Embryonic facial prominence (tissue), 1 donor: Measurements from ENCODE around the gene RASAL2.
"Not testable (repeated sequence)": the region's sequence is repeated elsewhere in the genome, so short reads cannot be mapped to it uniquely, and the experiment has no call there.

Source experiments
- DNase-seq: peaks from one replicate; pipeline ENCODE4 v3.0.0-alpha.2; 2016; ENCODE audit errors: extremely low spot score

Gene RASAL2

DNA sequence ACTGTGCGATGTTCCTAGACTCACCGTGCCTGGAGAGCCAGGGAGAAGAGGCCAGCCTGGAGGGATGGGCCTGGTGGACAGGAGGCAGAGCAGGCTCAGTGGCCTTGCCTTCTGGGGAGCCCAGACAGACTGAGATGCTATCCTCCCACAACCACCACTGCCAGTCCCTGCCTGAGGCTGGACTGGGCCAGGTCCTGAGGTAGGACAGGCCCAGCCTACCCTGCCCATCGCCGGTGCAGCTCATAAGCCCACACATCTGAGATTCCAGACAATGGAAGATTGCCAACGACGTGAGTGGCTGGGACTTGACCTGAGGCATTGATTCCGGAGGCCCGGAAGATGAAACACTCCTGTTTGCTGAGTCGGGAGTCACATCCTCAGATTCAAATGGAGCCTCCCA lies 397.1 kb downstream of the RASAL2 start:
- DNase-seq: no peak

DNA sequence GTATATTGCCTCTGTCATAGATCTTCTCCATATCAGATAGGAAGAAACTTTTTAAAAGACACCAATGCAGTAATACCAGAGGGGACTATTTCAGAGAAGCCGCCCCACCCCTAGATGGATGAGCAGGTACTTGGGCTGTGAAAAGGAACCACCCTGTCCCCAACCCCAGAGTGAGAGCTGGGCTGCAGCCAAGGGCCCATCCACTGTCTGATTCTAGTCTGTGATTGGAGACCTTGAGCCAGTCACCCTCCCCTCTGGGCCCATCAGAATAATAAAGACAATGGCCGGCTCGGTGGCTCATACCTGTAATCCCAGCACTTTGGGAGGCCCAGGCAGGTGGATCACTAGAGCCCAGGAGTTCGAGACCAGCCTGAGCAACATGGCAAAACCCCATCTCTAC lies 397.8 kb downstream of the RASAL2 start:
- no peak for DNase-seq

DNA sequence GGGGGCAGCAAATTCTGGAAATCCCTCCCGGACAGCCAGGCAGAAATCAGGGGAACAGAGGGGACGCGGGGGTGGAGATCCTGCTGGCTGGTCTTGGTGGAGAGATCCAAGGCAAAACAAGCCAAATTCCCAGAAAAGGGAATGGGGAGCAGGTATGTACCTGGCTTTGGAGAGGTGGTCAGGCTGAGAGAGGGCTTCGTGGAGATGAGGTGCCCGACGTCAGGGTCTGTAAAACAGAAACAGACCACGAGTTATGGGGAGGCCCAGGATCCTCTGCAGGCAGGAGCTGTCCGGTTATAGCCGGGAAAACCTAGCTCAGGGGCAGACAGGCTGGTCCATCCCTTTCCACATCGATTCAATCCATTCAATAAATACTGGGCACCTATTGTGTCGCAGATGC lies 398.4 kb downstream of the RASAL2 start:
- no peak for DNase-seq

DNA sequence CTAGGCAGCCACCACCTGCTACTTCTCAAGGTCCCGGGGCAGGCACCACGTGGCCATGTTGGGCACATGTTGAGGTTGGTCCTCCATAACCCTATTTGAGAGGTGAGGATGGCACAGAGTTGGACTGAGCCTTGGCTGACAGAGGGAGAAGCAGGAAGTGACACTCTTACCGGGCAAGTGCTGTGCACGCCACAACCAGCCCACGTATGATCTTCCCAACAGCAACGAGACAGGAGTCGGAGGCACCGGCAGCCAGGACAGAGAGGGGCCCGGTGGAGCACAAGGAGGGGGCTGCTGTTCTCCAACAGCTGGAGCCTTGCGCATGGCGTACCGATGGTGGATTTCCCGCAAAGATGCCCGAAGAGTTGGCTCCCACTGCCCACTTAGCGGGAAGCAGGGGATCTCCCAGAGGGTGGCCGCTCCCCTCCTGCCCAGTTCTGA lies 399.4 kb downstream of the RASAL2 start:
- no peak for DNase-seq

DNA sequence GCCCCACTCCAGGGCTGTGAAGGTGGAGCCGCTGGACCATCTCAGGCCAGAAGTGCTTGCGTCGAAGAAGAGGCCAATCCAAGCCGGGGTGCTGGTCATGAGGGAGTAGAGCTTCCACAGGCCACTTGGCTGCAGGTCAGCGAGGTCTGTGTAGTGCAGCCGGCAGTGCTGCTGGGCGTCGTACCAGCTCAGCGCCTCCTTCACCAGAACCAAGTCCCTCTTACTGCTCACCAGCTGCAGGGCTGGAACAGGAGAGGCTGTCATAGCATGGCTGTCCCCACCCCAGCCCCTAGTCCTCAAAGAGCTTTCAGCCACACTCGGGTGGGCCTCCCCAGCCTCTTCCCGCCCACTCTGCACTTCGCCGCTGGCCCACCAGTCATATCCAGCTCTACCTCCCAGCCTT lies 400.7 kb downstream of the RASAL2 start:
- DNase-seq: no peak

DNA sequence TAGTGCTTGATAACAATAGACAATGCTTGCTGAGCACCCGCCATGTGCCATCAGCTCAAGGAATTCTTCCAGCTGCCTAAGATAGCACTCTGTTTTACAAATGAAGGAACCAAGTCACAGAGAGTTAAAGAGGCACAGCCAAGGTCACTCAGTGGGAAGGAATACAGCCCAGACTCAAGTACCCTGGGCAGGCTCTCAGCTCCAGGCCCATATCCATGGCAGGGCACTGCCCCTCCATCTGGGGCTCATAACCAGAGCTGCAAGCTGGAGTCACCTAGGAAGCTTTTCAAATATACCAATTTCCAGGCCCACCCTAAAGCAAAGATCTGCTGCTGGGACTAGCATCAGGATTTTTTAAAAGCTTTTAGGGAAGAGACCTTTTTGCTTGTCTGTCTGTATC lies 401.3 kb downstream of the RASAL2 start:
- DNase-seq: no peak

DNA sequence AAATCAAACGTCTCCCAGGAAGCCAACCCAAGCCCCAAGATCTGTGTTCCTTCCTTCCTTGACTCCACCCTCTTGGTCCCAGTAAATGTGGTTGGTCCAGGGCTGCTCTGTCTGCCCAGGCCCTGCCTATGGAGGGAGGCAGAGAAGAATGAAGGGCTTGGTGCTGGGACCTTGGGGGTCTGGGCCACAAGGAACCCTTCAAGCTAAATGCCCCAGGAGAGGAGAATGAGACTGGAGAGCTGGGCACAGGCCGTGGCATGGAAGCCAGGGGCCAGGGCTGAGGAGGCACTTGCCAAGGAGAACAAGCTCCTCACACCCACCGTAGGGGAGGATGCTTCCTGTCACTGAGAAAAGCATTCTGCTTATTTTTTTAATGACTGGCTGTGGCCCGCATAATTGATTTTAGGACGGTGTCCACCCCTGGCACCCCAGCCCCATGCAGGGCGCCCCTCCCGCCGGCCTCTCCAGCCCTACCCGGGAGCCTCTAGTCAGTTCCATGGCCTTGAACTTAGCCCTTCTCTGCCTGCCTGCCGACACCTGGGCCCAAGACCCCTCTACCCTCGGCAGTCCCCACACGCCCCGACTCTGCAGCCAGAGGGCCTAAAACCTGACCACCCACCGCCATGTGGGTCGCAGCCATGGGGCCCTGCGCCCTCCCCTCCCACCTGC lies 402.0 kb downstream of the RASAL2 start:
- DNase-seq: no peak

DNA sequence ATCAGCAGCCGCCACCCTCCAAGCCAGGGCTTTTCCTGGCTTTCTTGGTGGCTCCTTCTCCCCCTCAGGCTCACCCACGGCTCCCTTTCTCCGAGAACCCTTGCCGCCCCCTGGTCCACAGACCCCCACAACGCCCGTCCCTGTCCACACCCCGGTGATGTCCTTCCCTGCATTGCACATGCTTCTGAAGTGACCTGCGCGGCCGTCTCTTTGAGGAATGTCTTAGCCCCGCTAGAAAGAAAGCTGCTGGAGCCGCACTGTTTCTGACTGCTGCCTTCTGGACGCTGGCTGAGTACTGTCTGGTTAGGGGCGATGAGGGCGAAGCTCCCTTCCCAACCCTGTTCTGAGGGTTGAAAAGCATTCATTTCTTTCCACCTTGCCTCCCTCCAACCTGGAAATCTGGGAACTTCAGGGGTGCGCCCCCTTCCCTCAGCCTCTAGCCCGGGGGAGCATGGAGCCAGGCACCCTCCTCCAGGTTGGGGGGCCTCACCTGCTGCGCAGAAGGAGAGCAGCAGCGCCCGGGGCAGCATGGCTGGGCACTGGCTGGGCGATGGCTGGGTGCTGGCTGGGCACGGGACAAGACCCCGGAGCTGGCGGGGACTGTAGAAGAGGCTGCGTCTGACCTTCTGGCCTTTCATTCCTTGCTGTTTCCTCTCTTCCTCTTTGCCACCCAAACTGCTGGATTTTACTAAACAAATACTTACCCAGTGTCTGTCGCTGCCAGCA lies 402.7 kb downstream of the RASAL2 start, which contains the start of gene CLEC20A:
Gene CLEC20A, minus strand, starts transcription at position 555 of the 726 bp plus-strand sequence. Its CDS starts 25 bp downstream, at position 530.
- no peak for DNase-seq

DNA sequence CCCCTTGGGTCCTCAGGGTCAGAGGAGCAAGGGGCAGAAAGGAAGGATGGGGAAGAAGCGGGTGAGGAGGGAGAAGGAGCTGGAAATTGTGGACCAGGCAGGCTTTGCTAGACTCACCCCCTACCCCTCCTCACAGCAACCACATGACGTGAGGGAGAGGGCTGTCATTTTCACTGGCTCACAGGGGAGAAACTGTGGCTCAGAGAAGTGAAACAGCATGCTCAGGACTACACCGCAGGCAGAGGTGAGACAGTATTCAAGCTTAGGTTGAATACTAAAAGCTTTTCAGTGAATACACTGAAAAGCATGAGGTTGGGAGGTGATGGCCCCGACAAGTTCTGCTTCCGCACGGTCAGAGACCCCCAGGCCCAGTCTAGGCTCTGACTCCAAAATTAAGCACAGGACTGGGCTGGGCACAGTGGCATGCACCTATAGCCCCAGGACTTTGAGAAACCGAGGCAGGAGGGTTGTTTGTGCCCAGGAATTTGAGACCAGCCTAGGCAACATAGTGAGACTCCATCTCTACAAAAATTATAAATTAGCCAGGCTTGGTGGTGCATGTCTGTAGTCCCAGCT lies 404.1 kb downstream of the RASAL2 start:
- no peak for DNase-seq

DNA sequence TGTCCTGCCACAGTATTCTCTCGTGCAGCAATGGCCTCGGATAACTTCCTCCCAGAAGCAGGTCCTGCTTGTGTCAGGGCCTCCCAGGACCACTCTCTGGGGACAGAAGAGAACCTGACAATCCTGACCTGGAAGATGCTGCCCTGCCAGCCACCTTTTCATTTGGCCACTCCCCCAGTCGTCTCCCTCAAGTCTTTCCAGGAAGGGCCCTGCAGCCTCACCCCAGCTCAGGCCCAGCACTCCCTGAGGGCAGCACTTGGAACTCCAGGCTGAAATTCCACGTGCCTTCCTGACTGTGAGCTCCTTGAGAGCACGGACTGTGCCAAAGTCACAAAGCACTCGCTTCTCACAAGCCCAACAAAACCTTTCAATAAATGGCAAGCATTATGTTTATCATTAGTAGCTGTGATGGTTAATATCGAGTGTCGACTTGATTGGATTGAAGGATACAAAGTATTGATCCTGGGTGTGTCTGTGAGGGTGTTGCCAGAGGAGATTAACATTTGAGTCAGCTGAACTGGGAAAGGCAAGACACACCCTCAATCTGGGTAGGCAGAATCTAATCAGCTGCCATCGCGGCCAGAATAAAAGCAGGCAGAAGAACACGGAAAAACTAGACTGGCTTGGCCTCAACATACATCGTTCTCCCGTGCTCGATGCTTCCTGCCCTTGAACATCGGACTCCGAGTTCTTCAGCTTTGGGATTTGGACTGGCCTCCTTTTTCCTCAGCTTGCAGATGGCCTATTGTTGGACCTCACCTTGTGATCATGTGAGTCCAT lies 405.2 kb downstream of the RASAL2 start:
- no peak for DNase-seq

DNA sequence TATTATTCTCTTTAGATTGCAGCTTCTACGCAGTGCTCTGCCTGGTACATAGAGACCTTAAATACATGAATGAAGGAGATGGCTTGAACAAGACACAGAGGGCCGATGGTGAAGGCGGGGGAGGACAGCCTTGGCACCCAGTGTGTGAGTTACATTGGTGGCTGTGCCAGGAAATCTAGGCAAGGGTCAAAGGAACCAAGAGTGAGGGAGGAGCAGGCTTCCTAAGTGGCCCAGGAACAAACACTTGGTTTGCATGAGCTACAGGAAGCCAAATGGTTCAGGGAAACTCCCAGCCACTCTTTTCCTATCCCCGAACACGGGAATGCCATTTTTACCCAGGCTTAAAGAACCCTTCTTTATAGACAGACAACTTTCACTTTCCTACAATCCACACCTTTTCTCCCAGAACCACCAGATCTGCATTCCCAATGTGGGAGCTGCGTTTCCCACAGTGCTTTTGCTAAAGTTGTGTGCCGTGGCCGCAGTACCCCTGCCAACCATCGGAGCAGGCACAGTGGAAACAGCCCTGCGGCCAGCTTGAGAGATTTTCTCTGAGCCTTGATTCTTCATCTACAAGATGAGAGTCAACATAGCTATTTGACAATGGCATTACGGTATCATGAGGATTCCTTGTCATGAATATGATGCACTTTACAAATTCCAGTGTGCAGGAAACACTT lies 406.3 kb downstream of the RASAL2 start:
- DNase-seq: no peak

DNA sequence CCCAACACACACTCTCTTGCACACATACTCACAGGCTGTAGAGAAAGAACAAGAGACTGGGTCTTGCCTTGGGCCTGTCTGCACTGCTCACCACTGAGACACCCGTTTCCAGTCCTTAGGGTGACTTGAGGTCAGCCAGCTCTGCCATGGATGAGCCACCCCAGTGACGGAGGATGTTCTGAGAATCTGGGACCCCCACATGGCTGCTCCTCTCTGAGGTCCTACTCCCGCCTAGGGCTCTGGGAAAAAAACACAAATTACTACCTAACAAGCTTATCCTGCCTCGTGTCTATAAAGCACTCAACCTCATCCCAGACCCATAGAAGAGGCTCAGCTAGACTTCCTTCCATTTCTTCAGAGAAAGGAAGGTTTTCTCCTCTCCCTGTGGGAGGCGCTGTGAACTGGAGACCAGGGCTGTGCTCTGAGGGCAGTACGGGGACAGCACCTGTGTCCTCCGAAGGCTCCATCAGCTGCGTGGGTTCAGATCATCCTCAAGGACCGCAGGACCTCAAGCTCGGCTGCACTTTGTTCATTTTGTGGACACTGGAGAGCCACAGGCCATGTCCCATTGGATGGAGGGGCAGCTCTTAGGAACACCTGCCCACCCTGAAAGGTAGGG lies 407.1 kb downstream of the RASAL2 start:
- no peak for DNase-seq

DNA sequence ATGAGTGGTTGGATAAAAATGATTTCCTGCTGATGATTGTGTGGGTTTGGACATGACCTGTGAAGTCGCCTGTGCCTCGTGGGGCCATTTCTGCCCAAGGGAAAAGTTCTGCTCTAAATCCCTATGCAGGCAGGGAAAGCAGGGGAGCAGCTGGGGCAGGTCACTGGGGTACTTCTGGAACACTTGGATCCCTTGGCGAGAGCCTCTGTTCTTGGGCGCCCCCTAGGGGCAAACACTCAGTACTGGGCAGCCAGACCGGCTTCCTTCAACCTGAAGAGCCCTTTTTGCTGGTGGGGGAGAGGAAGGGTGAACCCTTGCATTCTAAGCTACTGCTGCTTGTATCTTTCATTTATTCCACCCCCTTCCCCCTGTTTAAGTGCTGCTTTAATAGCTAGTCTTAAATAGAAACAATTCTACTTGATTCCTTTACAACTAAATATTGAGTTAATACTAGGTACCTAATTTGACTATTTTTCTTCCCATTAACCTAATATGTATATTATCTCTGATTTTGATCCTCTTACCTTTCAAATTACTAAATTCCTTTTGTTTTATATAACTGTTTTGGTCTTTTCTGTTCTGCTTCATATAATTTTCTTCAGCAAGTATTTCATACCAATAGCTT lies 407.9 kb downstream of the RASAL2 start:
- no peak for DNase-seq

DNA sequence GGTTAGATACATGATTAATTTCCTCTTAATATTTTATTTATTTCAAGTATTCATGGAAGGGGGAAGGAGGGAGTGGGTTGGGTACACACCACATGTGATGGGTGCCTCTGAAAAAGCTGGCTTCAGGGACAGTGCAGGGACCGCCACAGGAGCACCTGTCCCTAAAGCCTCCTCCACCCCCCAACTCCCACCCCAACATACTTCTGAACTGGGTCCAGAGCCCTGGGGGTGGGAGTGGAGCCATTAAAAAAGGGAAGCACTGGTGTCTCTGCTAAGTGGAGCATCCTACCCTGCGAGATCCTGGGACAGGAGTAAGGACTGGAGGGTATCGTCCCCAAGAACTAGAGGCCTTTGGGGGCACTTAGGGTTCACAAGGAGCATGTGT lies 408.4 kb downstream of the RASAL2 start:
- DNase-seq: no peak

DNA sequence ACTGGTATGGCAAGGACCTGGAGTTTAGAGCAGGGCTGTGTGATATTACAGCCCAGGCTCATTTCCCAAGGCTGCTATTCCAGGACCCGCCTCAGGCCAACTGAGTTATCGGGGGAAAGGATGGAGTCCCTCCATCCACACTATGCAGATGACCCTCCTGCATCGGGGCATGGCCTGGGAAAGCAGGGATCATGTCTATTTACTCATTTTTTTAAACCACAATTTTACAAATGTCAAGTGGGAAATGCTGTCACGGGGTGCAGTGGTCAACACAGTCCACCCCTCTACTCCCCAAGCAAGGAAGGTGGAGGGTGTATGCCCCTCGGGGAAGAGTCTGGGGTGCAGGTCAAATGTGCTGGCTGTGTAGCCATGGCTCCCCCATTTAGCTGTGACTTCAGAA lies 409.0 kb downstream of the RASAL2 start:
- no peak for DNase-seq

DNA sequence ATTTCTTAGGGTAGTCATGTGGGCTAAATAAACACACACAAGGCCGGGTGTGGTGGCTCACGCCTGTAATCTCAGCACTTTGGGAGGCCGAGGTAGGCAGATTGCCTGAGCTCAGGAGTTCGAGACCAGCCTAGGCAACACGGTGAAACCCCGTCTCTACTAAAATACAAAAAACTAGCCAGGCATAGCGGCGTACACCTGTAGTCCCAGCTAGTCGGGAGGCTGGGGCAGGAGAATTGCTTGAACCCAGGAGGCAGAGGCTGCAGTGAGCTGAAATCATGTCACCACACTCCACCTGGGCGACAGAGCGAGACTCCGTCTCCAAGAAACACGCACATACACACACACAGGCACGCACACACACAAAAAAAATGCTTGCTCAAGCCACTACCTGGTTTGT lies 409.4 kb downstream of the RASAL2 start:
- not testable (repeated sequence) for DNase-seq

DNA sequence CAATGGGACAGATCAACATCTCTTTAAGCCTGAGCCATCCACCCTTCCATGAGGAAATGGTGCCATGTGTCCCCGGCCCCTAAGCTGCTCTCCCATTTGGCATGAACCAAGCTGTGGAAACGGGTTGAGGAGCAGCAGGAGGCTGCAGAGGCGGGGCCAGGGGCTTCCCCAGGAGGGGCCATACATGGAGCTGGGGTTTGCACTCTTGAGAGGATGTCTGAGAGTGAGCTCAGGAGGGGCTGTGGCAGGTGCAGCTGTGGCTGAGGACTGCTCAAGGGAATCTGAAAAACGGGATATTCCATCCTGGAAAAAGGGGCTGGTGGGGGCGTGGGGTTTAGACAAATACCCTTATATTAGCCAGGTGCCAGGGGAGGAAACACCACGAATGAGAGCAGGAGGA lies 409.9 kb downstream of the RASAL2 start:
- no peak for DNase-seq

DNA sequence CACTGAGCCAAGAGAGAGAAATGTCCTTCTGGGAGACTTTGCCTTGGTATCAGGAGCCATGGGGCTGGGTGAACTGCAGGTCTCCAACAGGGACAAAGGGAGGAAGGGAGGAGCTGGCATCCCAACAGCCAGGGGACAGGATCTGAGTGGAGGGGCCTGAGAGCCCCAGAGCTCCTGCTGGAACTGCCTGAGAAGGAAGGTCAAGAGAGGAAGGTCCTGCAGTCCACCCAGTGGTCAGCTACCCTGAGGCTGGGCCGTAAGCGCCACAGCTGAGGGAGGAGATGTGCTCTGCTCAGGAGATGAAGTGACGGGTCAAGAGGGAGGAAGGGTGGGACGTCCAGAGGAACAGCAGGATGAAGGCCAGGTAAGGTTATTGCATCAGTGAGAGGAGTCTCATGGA lies 410.4 kb downstream of the RASAL2 start:
- DNase-seq: no peak

DNA sequence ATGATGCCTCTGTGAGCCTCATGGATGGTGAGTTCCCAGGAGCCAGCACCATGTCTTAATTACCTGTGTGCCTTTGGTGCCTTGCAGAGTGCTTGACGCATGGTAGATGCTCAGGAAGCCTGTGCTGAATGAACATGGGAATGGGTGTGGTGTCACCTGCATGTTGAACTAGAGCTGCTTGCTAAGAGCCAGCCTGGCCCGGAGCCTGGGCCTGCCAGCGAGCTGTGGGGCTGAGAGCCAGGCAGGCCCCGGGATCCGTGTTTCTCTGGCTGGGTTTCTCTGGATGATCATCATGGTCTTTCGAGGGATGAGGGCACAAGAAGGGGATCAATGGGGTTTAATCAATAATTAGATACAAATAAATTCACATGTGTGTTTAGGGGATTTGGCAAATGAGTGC lies 412.3 kb downstream of the RASAL2 start:
- no peak for DNase-seq

DNA sequence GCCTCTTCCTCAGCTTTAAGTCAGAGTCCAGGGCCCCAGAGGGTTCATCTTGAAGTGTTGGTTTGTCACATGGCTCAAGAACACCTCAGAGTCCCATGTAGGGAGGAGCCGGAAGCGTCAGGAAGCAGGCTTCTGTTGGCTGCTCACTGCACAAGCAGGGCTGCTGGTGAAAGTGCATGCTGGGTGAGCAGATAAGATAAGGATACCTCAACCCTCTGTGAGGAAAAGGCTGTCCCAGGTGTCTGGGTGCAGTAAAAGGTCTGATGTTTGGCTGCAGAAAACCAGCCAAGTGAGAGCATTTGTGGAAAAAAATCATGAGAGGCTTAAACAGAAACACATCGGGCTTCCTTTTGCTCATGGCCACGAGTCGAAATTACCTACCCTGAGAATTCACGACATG lies 412.8 kb downstream of the RASAL2 start:
- no peak for DNase-seq
